Measurements from ENCODE around the gene TACC2.
"Not testable (repeated sequence)": the region's sequence is repeated elsewhere in the genome, so short reads cannot be mapped to it uniquely, and the experiment has no call there.

Gene TACC2

DNA sequence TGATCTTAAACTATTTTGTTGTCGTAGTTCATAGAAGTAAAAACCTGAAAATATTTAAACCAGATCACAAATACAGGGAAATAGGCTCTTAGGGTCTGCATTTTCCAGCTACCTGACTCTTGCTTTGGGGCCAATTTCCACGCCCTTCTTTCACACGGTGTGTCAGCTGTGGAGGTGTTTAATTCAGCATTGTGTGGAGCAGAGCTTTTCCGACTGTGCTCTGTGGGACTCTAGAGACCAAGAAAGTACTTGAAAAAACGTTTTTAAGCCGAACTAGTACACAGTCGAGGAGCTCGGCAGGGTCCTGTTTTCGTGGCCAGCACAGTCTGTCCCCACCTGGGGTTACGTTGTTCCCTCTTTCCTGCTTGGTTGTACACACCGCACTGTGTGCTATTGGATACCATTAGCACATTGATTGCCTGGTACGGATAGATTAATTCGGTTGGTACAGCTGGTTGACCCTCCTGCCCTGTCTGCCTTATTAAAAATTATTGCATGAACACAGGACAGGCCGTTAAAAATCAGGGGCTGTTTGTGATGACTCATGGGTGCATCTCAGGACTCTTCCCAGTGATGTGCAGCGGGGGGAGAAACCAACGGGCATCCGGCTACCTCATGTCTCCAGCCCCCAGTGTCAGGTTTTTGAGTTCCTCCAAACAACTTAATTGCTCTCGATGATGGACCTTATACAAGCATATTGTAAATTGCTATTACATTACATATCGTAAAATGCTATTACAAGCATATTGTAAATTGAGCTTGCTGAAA, 201.4 kb downstream of the TACC2 start:
- DNase-seq (ENCODE audit: low read depth): no peak

DNA sequence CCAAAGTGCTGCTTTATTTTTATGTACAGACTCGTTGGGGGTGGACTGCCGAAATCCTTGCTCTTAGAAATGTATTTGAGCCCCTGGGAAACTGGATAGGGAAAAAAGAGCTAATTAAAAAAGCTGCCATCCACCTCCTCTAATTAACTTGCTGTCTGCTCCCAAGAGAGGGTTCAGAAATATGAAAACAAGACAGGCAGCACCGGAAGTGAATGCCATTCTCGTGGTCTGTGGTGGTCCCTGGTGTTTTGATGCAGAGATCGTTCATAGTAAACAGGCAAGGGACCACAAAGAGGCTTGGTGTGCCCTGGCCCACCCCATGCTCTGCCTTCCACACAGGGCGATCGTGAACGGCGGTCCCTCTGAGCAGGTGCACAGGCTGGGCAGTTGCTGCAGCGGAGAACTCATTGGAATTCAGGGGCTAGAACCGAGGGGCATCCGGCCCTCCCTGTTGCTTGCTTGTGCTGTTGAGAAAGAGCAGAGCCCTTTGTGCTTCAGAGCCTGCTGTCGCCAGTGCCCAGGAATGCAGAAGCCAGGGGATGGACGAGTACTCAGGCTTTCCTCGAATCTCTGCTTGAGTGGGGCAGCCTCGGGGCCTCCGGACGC, 203.1 kb downstream of the TACC2 start:
- DNase-seq (ENCODE audit: low read depth): no peak

DNA sequence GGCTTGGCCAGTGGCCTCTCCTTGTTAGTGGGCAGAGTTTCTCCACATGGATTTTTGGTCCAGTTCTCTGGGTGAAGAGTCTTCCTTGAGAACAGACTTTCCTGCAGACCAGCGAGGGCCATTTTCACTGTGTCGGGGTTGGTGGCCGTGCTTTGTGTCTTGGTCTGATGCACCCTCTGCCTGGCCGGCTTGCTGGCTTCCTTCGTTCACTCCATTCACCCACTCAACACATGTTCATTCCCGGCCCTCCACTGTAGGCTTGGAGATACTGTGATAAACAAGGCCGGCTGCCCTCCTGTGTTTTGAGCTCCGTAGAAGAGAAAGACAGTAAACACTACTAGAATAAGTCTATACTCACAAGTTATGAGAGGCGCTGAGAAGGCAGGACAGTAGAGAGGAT, 205.3 kb downstream of the TACC2 start:
- DNase-seq (ENCODE audit: low read depth): no peak

DNA sequence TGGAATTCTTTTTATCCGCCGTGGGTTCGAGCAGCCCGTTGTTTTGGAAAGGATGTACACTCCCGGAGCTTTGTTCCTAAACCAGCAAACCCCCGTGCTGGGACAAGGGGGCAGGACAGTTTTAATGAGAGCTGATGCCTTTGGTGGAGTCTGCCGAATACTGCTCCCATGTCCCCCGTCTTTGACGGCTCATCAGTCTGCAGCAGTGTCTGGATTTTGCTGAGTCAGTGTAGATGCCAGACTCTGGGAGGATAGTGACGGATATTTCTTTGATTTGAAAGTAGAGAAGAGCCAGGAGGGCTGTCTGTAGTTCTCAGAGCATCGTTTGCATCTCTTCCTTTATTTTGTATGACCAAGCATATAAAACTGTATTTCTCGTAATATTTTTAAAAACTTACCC, 207.3 kb downstream of the TACC2 start:
- no peak for DNase-seq (ENCODE audit: low read depth)

DNA sequence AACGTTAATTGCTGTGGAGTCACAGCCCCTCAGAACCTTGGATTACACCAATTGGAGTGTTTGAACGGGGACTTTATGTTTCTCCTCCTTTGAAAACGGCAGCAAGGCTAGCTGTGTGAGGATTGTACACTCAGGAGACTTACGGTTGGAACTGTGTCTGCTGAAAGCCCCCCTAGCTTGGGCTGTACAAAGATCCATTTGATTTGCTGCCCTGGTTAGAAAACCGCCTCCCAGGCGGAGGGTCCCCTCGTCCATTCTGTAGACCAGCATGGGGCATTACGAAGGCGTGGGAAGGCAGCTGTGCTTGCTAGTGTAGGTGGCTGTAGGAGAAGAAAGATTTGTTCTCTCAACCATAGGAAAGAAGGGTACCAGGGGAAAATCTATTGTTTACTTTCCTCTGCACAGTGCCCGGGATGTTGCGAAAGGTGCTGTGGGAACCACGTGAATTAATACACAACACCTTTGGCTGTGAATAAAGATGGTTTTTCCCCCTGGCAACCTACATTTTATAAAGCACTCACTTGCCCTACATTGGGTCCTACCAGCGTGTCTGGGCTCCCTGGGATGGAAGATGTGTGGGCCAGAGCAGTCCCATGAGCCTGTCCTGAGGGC, 208.8 kb downstream of the TACC2 start:
- no peak for DNase-seq (ENCODE audit: low read depth)

DNA sequence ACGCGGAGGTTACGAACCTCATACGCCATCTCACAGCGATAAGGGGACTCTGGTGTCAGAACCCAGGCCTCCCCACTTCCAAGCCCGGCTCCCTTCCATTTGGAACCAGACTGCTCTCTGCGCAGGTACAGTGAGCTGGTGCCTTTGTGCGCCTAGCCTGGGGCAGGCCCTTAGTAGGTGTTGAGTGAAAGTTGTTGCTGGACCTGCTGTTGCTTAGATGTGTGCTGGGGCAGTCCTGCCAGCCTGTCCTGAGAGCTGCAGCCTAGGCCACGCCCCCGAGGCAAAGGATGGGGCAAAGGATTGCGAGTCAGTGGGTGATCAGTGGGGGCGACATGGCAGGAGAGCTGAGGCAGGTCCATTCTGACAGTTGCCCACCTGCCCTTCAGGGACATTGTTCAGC, 209.7 kb downstream of the TACC2 start:
- no peak for DNase-seq (ENCODE audit: low read depth)

DNA sequence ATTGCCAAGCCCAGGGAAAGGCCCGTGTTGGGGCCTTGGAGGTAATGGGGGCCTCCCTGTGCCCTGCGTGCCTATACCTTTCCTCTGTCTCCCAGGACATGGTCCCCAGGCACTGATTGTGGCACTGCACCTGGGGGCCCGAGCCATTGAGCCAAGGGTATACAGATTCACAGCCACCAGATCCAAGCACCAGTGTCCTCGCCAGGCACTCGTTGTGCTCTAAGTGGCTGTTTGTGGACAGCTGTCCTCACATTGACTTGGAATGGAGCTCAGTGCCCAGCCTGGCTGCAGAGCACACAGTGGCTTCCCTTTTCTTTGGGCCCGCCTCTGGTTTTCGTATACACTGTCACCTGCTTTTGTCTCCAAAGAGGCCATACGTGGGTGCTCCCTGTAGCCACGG, 210.1 kb downstream of the TACC2 start:
- no peak for DNase-seq (ENCODE audit: low read depth)

DNA sequence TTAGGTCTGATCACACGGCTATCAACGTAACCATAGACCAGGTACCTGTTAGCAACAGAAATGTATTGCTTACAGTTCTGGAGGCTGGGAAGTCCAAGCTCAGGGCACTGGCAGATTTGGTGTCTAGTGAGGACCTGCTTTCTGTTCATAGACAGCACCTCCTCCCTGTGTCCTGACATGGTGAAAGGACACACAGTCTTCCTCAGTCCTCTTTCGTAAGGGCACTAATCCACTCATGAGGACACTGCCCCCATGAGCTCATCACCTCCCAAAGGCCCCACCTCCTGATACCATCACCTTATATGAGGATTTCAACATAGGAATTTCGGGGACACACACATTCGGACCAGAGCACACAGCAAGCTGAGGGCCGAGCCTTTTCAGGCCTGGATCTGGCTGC, 210.7 kb downstream of the TACC2 start:
- DNase-seq (ENCODE audit: low read depth): no peak

DNA sequence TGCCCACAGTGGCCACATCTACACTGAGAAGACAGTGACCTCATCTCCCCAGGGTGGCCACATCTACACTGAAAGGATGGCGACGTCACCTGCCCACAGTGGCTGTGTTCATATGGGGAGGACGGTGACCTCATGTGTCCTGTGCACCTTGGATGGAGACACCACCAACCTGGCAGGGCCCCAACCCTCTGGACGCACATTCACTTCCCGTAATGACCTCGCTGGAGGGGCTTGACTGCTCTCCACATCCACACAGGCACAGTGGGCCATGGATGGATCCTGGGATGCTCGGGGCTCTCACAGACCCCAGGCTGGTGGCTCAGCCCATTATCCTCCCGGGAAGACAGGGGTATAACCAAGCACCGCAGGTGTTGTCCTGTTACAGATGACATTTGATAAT, 212.4 kb downstream of the TACC2 start:
- no peak for DNase-seq (ENCODE audit: low read depth)

DNA sequence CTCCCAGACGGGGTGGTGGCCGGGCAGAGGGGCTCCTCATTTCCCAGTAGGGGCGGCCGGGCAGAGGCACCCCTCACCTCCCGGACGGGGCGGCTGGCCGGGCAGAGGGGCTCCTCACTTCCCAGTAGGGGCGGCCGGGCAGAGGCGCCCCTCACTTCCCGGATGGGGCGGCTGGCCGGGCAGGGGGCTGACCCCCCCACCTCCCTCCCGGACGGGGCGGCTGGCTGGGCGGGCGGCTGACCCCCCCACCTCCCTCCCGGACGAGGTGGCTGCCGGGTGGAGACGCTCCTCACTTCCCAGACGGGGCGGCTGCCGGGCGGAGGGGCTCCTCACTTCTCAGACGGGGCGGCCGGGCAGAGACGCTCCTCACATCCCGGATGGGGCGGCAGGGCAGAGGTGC, 214.2 kb downstream of the TACC2 start:
- DNase-seq (ENCODE audit: low read depth): not testable (repeated sequence)

DNA sequence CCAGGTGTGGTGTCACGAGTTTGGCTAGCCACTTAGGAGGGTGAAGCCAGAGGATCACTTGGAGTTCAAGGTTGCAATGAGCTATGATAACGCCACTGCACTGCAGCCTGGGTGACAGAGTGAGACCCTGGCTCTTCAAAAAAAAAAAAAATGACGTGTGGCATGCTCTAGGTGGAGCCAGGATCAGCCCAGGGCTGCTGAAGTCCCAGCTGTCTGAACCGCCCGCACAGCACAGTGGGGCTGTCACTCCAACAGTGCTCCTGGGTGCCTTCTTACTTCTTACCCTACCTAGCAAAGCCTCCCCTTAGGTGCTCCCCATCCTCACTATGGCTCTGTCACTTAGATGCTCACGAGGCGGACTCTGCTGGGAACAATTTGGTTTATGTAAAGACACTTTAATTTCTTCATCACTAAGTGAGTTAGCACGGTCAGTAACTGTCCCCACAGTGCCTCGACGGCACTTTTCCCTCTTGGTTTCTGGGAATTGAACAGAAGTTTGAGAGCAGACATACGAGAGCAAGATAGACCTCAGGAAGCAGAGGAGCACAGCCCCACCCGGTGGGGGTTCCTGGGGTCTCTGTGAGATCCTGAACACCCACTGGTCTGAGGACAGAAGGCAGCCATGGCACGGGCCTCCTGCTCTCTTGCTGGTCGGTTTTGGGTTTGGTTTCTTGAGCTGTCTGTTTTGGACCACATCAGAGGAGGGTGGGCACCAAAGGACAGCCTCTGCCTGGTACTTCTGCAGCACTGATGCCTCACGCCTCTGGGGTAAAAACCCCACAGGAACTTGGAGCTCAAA, 215.9 kb downstream of the TACC2 start:
- DNase-seq (ENCODE audit: low read depth): no peak

DNA sequence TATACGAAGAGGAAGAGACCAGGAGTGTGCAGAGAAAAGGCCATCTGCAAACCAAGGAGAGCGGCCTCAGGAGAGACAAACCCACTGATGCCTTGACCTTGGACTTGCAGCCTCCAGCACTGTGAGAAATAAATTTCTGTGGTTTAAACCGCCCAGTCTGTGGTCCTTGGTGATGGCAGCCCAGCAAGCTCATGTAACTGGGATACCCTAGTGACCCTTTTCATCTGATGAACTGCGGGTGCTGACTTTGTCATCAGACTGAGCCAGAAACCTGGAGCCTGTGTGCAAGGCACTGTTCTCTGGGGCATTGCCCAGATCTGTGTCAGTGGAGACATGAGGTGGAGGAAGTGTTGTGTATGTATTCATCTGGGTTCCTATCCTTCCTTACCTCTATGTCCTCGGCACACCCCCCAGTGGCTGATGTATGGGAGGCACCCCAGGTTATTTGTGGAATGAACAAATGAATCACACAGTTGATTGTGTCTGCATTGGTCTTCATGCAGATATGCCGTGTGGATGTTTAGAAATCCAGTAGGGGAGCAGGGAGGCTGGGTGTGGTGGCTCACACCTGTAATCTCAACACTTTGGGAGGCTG, 217.6 kb downstream of the TACC2 start:
- DNase-seq (ENCODE audit: low read depth): no peak

DNA sequence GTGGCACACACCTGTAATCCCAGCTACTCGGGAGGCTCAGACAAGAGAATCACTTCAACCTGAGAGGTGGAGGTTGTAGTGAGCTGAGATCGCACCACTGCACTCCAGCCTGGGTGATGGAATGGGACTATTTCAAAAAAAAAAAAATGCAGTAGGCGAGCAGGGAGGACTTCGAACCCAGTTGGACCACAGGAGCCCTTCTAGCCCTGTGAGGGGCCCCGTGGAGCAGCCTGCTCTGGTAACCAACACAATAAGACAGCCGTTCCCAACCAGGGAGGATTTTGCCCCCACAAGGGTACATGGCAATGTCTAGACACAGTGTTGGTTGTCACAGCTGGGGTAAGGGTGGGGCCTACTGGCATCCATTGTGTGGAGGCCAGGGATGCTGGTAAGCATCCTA, 218.2 kb downstream of the TACC2 start:
- DNase-seq (ENCODE audit: low read depth): no peak

DNA sequence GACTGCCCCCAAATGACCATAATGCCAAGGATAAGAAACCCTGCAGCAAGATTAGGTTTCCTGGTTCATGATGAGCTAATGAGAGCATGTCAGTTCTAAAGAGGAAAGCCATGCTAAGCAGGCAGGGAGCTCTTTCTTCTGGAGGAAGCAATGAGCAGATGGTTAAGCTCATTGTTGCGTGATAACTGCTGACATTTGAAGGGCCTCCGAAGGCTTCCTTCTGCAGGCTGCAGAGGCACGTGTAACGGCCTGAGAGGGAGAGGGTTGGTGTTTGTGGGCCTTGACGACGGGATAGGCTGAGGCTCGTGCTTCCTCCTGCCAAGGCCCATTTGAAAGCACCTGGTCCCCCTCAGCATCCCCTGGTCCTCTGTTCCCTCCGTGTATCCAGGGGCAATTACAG, 218.6 kb downstream of the TACC2 start:
- DNase-seq (ENCODE audit: low read depth): no peak

DNA sequence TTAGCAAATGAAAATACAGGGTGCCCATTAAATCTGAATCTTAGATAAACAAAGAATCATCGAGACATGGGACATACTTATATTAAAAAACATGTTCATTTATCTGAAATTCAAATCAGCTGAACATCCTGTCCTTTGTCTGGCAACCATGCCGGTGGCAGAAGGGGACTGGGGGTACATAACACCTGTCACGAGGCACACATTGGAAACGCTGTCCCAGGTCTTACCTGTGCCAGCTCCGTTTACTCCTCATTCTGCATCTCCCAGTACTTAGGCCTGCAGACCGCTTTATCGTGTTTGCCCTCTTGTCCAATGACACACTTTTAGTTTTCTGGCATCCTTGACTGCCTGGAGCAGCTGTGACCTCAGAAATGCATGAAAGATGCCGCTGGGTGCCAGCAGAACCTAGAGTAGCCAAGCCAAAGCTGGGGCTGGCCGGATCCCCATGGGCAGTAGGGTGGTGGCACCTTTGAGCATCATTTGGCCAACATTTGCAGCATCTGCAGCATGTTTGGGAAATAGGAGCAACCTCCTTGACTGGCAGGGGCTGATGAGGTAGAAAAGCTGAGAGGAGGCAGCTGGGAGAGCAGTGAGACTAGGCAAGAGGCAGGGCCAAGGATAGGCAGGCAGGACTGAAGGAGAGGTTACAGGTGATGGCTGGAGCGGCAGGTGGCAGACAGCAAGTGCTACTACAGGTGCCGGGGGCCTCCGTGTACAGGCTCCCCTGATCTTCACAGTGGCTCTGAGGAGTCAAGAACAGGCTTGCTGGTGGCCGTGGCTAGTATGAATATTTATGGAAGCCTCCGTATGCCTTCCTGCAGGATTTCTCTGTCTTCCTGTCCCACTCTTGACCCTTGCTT, 219.8 kb downstream of the TACC2 start:
- no peak for DNase-seq (ENCODE audit: low read depth)

DNA sequence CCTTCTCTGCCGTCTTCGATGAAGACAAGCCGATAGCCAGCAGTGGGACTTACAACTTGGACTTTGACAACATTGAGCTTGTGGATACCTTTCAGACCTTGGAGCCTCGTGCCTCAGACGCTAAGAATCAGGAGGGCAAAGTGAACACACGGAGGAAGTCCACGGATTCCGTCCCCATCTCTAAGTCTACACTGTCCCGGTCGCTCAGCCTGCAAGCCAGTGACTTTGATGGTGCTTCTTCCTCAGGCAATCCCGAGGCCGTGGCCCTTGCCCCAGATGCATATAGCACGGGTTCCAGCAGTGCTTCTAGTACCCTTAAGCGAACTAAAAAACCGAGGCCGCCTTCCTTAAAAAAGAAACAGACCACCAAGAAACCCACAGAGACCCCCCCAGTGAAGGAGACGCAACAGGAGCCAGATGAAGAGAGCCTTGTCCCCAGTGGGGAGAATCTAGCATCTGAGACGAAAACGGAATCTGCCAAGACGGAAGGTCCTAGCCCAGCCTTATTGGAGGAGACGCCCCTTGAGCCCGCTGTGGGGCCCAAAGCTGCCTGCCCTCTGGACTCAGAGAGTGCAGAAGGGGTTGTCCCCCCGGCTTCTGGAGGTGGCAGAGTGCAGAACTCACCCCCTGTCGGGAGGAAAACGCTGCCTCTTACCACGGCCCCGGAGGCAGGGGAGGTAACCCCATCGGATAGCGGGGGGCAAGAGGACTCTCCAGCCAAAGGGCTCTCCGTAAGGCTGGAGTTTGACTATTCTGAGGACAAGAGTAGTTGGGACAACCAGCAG, 221.7 kb downstream of the TACC2 start:
- no peak for DNase-seq (ENCODE audit: low read depth)

DNA sequence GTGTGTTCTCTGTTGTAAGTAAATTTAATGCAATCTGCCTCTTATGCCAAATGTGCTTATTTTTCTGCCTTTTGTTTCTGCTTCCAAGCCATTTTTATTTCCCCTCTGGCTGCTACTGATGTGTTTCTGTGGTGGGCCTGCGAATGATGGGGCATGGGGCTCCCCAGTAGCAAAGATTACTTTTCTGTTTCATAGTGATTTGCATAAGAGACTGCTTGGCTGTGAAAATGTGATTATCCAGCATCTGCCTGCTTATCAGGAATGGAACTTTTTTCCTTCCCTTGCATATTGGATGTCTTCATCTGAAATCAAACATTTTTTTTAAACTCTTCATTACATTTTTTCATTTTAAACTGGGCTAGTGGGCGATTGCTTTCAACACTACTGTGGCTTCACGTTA, 224.4 kb downstream of the TACC2 start:
- no peak for DNase-seq (ENCODE audit: low read depth)

DNA sequence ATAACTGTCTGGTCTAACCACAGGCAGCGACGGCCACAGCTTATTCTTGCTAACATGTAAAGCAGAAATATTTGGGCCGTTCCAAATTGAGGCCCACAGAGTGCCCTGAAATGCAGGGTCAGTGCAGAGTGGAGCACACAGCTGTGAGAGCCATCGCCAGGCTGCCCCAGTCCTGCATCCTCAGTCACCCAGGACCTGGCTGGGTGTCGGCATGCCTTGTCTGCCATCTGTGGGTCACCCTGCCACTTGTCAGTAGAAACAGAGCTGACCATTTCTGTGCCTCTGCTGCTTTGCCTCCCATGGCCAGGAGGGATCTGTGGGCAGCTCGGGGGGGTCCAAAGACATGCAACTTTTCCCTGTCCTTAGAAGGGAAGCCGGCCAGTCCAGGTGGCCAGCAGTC, 224.8 kb downstream of the TACC2 start:
- DNase-seq (ENCODE audit: low read depth): no peak

DNA sequence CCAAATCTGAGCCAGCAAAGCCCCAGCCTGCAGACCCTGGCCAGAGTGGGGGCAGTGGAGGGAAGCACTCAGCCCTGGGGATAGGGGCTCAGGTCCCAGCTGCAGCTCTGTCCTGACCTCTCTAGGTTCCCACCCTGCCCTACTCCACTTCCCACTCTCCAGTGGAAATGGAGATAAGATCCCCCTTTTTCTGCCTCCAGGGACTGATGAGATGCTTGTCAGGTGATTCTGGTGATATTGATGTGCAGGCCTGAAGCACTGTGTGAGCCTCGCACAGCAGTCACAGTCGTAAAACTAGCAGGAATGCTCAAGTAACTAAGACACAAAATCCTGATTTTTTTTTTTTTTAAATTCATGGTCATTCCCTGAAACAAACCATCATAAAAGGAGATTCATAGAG, 227.1 kb downstream of the TACC2 start:
- DNase-seq (ENCODE audit: low read depth): no peak

DNA sequence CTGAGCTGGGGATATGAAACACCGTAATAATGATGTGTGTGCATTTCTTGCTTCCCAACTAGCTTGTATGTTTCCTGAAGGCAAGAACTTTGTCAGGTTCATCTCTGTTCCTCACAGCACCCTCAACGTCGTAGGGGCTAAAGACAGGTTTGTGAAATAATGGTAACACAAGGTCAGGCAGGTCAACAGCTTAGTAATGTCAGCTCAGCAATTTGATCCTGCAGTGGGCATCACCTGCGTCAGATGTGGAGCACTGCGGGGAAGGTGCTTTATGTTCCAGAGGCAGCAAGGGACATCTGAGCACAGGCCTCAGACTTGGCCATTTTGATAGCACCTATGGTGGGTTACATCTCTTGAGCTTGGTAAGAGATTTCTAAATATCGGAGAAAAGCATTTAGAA, 230.4 kb downstream of the TACC2 start:
- no peak for DNase-seq (ENCODE audit: low read depth)

DNA sequence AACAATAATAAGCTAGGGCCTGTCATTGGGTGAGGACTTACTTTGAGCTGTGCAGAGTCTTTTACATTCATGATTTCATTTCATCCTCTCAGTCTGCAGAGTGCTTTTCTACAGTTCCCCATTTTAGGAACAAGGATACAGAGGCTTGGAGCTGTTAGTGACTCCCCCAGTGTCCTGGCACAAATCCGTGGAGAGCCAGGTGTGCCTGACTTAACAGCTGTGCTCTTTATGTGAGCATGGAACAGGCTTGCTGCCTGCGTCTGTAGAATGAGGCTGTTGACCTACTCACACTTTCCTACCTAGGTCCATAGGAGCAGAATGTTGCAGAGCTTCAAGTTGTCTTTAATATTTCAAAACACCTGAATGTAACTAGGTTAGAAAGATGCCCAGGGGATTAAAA, 231.8 kb downstream of the TACC2 start:
- no peak for DNase-seq (ENCODE audit: low read depth)
